Erythroblast (primary cell): ENCODE measurements around the gene TLCD4.

Source experiments
- GATA1 ChIP-seq: IDR thresholded peaks from 2 replicates; pipeline ENCODE4 v1.6.1; 2011; ENCODE audit warnings: low read depth, mild to moderate bottlenecking, control low read depth, low read length, moderate library complexity
- POLR2A ChIP-seq: IDR thresholded peaks from 2 replicates; pipeline ENCODE4 v1.6.1; 2011; ENCODE audit warnings: mild to moderate bottlenecking, low read length

DNA sequence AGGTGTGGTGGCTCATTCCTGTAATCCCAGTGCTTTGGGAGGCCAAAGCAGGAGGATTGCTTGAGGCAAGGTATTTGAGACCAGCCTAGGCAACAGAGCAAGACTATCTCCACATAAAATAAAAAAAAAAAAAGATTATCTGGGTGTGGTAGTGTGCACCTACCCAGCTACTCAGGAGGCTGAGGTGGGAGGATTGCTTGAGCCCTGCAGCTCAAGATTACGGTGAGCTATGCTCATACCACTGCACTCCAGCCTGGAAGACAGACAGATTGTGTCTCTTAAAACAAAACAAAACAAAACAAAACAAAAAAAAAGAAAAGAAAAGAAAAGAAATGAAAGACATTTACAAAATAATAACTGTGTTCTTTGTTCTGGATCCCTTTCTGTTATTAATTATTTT lies 6.1 kb upstream of the TLCD4 start:
- TF ChIP-seq POLR2A: no peak
- no peak for TF ChIP-seq GATA1
